ENCODE results near the gene DOCK7. TPM values are rescaled to one million over a fixed set of nuclear protein-coding genes. Genes with fewer than 3 reads are reported as not detected.

DOCK7 gene
- total RNA-seq, 1 experiment from 2014 or later: 43.6 TPM

DNA sequence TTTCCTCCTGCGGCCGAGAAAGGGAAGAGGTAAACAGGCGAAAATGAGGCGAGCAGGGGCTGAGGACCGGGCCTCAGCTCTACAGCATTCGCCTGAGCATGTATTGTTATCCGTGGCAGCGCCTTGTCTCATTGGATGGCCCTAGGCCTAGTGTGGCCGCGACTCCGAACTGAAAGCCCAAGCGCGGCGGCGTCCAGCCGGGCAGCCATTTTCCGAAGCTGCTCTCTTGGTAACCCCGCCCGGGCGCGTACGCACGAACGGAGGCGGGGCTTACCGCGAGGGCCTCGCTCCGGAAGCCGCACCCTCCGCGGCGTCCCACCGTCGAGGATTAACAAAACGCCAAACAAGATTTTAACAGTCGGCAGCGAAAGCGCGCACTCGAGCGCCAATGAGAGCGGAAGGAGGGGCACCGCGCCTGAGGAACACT lies 252.1 kb downstream of the DOCK7 start:
- Mint-ChIP-seq H3K4me1 (ENCODE audit: low read depth, unreplicated experiment) (peaks cover 8% of the 10 kb centered on the region), H3K36me3 (ENCODE audit: insufficient read depth, unreplicated experiment) (peaks cover 28% of the 10 kb centered on the region), H3K4me3 (ENCODE audit: unreplicated experiment) (peak overlapping the region; percentile 71), H3K9me3 (ENCODE audit: unreplicated experiment) (peaks cover 9% of the 10 kb centered on the region), H3K27me3 (ENCODE audit: insufficient read depth, unreplicated experiment) (no peaks in the 10 kb centered on the region), H3K27ac (ENCODE audit: unreplicated experiment) (peak overlapping the region; percentile 92)
- ChIA-PET POLR2A (interaction anchor here (0.5 to 1.2 kb wide), 6 partner anchors 12 to 281 kb away, joined by 3 read pairs; no protein-coding TSS in a partner anchor), CTCF (interaction anchor here (0.6 kb wide), 1 partner anchor 290 kb away, joined by 3 read pairs; no protein-coding TSS in a partner anchor)
- H3K27me3 ChIP-seq (replicated peaks; ENCODE audit: control insufficient read depth, insufficient read depth, low read length): no peaks in the 10 kb centered on the region
- no peaks in the 10 kb centered on the region for H3K36me3 ChIP-seq (ENCODE audit: control insufficient read depth, insufficient read depth, low read length)
- intact Hi-C loops (cut with micrococcal nuclease; ENCODE audit: unreplicated experiment): loop anchor here (1.0 kb wide), 1 partner anchor 50 kb away; no protein-coding TSS in a partner anchor
- BruUV-seq (replicated peaks): no TSS peak
- peak overlapping the region; percentile 65 for H3K4me3 ChIP-seq (ENCODE audit: low read depth, low read length)
- DNase-seq: peak in 1 of 2 experiments; percentile 94
- no peaks in the 10 kb centered on the region for H3K9me3 ChIP-seq
- H3K4me1 ChIP-seq: no peaks in the 10 kb centered on the region; the same call in none of the 2 replicates
- TF ChIP-seq, protein P1, sequence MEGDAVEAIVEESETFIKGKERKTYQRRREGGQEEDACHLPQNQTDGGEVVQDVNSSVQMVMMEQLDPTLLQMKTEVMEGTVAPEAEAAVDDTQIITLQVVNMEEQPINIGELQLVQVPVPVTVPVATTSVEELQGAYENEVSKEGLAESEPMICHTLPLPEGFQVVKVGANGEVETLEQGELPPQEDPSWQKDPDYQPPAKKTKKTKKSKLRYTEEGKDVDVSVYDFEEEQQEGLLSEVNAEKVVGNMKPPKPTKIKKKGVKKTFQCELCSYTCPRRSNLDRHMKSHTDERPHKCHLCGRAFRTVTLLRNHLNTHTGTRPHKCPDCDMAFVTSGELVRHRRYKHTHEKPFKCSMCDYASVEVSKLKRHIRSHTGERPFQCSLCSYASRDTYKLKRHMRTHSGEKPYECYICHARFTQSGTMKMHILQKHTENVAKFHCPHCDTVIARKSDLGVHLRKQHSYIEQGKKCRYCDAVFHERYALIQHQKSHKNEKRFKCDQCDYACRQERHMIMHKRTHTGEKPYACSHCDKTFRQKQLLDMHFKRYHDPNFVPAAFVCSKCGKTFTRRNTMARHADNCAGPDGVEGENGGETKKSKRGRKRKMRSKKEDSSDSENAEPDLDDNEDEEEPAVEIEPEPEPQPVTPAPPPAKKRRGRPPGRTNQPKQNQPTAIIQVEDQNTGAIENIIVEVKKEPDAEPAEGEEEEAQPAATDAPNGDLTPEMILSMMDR (IDR thresholded peaks at IDR 0.05; ENCODE audit: insufficient read depth in 1 of 2, low read depth in 1 of 2, low read length in 1 of 2, severe bottlenecking in 1 of 2, unreplicated experiment in 1 of 2): no peak

DNA sequence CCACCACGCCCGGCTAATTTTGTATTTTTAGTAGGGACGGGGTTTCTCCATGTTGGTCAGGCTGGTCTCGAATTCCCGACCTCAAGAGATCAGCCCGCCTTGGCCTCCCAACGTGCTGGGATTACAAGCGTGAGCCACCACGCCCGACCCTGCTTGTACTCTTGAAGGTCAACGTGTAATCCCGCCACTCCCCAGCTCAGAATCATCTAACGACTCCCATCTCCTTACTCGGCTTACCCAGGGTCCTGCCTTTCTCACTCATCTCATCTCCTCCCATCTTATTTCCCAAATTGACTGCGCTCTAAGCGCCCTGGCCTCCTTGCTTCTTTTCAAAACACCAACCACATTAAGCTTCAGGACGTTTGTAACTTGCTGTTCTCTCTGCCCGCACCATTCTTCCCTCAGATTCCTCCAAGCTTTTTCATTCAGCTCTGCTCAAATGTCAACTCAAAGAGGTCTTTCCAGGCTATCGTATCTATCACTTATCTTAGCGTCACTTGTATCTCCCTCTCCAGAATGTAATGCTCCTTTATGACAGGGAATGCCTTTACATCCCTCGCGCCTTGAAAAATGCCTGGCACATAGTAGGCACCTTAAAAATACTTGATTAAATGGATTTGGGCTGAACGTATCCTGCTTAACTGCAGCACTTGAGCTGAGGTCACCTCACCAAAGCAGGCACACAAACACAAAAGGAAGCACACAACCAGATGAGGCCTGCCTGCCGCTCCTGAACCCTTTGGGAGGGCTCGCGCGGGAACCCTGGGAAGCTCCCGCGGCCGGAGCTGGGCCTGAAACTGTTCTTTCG lies 252.8 kb downstream of the DOCK7 start:
- ChIA-PET POLR2A (interaction anchor here (0.6 to 1.2 kb wide), 4 partner anchors 142 to 280 kb away, joined by 3 read pairs; no protein-coding TSS in a partner anchor), CTCF (interaction anchor here (0.6 kb wide), 1 partner anchor 291 kb away, joined by 3 read pairs; no protein-coding TSS in a partner anchor)
- H3K27me3 Mint-ChIP-seq (ENCODE audit: insufficient read depth, unreplicated experiment): no peaks in the 10 kb centered on the region
- Histone ChIP-seq H3K27me3 (replicated peaks; ENCODE audit: control insufficient read depth, insufficient read depth, low read length) (no peaks in the 10 kb centered on the region), H3K36me3 (ENCODE audit: control insufficient read depth, insufficient read depth, low read length) (no peaks in the 10 kb centered on the region), H3K9me3 (no peaks in the 10 kb centered on the region), H3K4me1 (no peaks in the 10 kb centered on the region; the same call in none of the 2 replicates), H3K4me3 (ENCODE audit: low read depth, low read length) (peak overlapping the region; percentile 65)
- intact Hi-C loops (cut with micrococcal nuclease; ENCODE audit: unreplicated experiment): loop anchor here (1.0 kb wide), 1 partner anchor 49 kb away; no protein-coding TSS in a partner anchor
- BruUV-seq (replicated peaks): TSS peak; percentile 81
- peak overlapping the region; percentile 71 for H3K4me3 Mint-ChIP-seq (ENCODE audit: unreplicated experiment)
- H3K36me3 Mint-ChIP-seq (ENCODE audit: insufficient read depth, unreplicated experiment): peaks cover 23% of the 10 kb centered on the region
- H3K9me3 Mint-ChIP-seq (ENCODE audit: unreplicated experiment): peaks cover 9% of the 10 kb centered on the region
- TF ChIP-seq, protein P1 (IDR thresholded peaks at IDR 0.05; ENCODE audit: insufficient read depth in 1 of 2, low read depth in 1 of 2, low read length in 1 of 2, severe bottlenecking in 1 of 2, unreplicated experiment in 1 of 2): no peak
- peak overlapping the region; percentile 92 for H3K27ac Mint-ChIP-seq (ENCODE audit: unreplicated experiment)
- peaks cover 8% of the 10 kb centered on the region for H3K4me1 Mint-ChIP-seq (ENCODE audit: low read depth, unreplicated experiment)
- no peak for DNase-seq

DNA sequence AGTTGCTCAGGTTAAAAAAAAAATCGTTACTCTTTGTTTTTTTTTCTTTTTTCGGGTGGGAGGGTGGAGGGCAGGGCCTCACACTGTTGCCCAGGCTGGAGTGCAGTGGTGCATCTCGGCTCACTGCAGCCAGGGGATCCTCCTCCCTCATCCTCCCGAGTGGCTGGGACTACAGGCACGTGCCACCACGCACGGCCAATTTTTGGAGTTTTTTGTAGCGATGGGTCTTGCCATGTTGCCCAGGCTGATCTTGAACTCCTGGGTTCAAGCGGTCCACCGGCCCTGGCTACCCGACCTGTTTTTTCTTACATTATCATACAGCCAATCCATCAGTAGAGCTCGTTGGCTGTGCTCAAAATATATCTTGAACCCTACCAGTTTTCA lies 253.6 kb downstream of the DOCK7 start:
- H3K27me3 Mint-ChIP-seq (ENCODE audit: insufficient read depth, unreplicated experiment): no peaks in the 10 kb centered on the region
- TF ChIP-seq, protein P1 (IDR thresholded peaks at IDR 0.05; ENCODE audit: insufficient read depth in 1 of 2, low read depth in 1 of 2, low read length in 1 of 2, severe bottlenecking in 1 of 2, unreplicated experiment in 1 of 2): no peak
- intact Hi-C loops (cut with micrococcal nuclease; ENCODE audit: unreplicated experiment): no loop called here
- POLR2A ChIA-PET: no interaction called here
- no peak overlapping the region for H3K27ac Mint-ChIP-seq (ENCODE audit: unreplicated experiment)
- H3K4me1 ChIP-seq: no peaks in the 10 kb centered on the region; the same call in none of the 2 replicates
- no peaks in the 10 kb centered on the region for H3K9me3 ChIP-seq
- peaks cover 18% of the 10 kb centered on the region for H3K36me3 Mint-ChIP-seq (ENCODE audit: insufficient read depth, unreplicated experiment)
- no TSS peak for BruUV-seq (replicated peaks)
- no peaks in the 10 kb centered on the region for H3K36me3 ChIP-seq (ENCODE audit: control insufficient read depth, insufficient read depth, low read length)
- H3K4me3 ChIP-seq (ENCODE audit: low read depth, low read length): no peak overlapping the region
- peaks cover 8% of the 10 kb centered on the region for H3K4me1 Mint-ChIP-seq (ENCODE audit: low read depth, unreplicated experiment)
- H3K9me3 Mint-ChIP-seq (ENCODE audit: unreplicated experiment): peaks cover 9% of the 10 kb centered on the region
- no peaks in the 10 kb centered on the region for H3K27me3 ChIP-seq (replicated peaks; ENCODE audit: control insufficient read depth, insufficient read depth, low read length)
- DNase-seq: no peak
- no peak overlapping the region for H3K4me3 Mint-ChIP-seq (ENCODE audit: unreplicated experiment)
- CTCF ChIA-PET: no interaction called here
